GM19397 (cell line): ENCODE measurements around the gene HCRTR2.
"Not testable (repeated sequence)": the region's sequence is repeated elsewhere in the genome, so short reads cannot be mapped to it uniquely, and the experiment has no call there.

Source experiments
- ATAC-seq: cut with Tn5 transposase; IDR thresholded peaks from one replicate; pipeline ENCODE4 v1.9.1; 2021; ENCODE audit warnings: mild to moderate bottlenecking, moderate library complexity; ENCODE audit not compliant: unreplicated experiment

HCRTR2 gene

GRCh38 chr6:55210952-55211351, 36.6 kb downstream of the HCRTR2 start:
- no peak for ATAC-seq

- no peak for ATAC-seq
Measured at GRCh38 chr6:55212156-55212555, 37.8 kb downstream of the HCRTR2 start.

GRCh38 chr6:55220961-55221360, 46.6 kb downstream of the HCRTR2 start:
- ATAC-seq, result no peak

- no peak for ATAC-seq
Measured at GRCh38 chr6:55227862-55228261, 53.5 kb downstream of the HCRTR2 start.

GRCh38 chr6:55239099-55239498, 64.8 kb downstream of the HCRTR2 start:
- ATAC-seq, result no peak

GRCh38 chr6:55240975-55241605, 66.8 kb downstream of the HCRTR2 start:
- not testable (repeated sequence) for ATAC-seq

GRCh38 chr6:55250400-55250799, 76.1 kb downstream of the HCRTR2 start:
- ATAC-seq, result no peak

- ATAC-seq, result no peak
Measured at GRCh38 chr6:55255113-55255512, 80.8 kb downstream of the HCRTR2 start.

- ATAC-seq, result no peak
Measured at GRCh38 chr6:55260181-55260580, 85.9 kb downstream of the HCRTR2 start.

- ATAC-seq, result no peak
Measured at GRCh38 chr6:55265409-55266114, 91.2 kb downstream of the HCRTR2 start.

GRCh38 chr6:55266896-55267295, 92.6 kb downstream of the HCRTR2 start:
- ATAC-seq, result no peak

GRCh38 chr6:55276745-55277530, 102.6 kb downstream of the HCRTR2 start:
- ATAC-seq, result no peak

- ATAC-seq, result no peak
Measured at GRCh38 chr6:55277646-55278045, 103.3 kb downstream of the HCRTR2 start.

GRCh38 chr6:55281215-55281614, 106.9 kb downstream of the HCRTR2 start:
- ATAC-seq, result no peak

GRCh38 chr6:55282115-55282514, 107.8 kb downstream of the HCRTR2 start:
- no peak for ATAC-seq

GRCh38 chr6:55286824-55287223, 112.5 kb downstream of the HCRTR2 start:
- ATAC-seq, result no peak

GRCh38 chr6:55290736-55291135, 116.4 kb downstream of the HCRTR2 start:
- no peak for ATAC-seq

GRCh38 chr6:55293116-55293515, 118.8 kb downstream of the HCRTR2 start:
- ATAC-seq, result no peak

- ATAC-seq, result not testable (repeated sequence)
Measured at GRCh38 chr6:55297214-55297613, 122.9 kb downstream of the HCRTR2 start.

GRCh38 chr6:55299286-55299985, 125.1 kb downstream of the HCRTR2 start:
- no peak for ATAC-seq

GRCh38 chr6:55304747-55305146, 130.4 kb downstream of the HCRTR2 start:
- ATAC-seq, result no peak
